Muscle layer of duodenum (tissue), 2 donors: ENCODE measurements around the gene DUSP8.
"Not testable (repeated sequence)": the region's sequence is repeated elsewhere in the genome, so short reads cannot be mapped to it uniquely, and the experiment has no call there.

Source experiments
- H3K27ac ChIP-seq: one replicate; pipeline ENCODE4 v1.7.0; 2013; ENCODE audit warnings: mild to moderate bottlenecking, low read length
- H3K27me3 ChIP-seq: one replicate; pipeline ENCODE4 v1.7.0; 2013; ENCODE audit warnings: low read depth, mild to moderate bottlenecking, control low read depth, low read length
- H3K36me3 ChIP-seq, 2 donors: one replicate each; pipeline ENCODE4 v1.7.0; 2013; ENCODE audit warnings: low read length in 2 of 2, control low read depth in 1 of 2, mild to moderate bottlenecking in 1 of 2; ENCODE audit not compliant: insufficient read depth in 2 of 2, control insufficient read depth in 1 of 2
- H3K4me1 ChIP-seq, 2 donors: one replicate each; pipeline ENCODE4 v1.7.0; 2013; ENCODE audit warnings: low read length in 2 of 2, mild to moderate bottlenecking in 2 of 2, control low read depth in 1 of 2, moderate library complexity in 1 of 2; ENCODE audit not compliant: insufficient read depth in 2 of 2, control insufficient read depth in 1 of 2
- H3K4me3 ChIP-seq, 2 donors: one replicate each; pipeline ENCODE4 v1.7.0; 2013; ENCODE audit warnings: low read length in 2 of 2, low read depth in 1 of 2, mild to moderate bottlenecking in 1 of 2
- H3K9me3 ChIP-seq, 2 donors: one replicate each; pipeline ENCODE4 v1.7.0; 2013; ENCODE audit warnings: low read length in 2 of 2, control low read depth in 1 of 2, mild to moderate bottlenecking in 1 of 2; ENCODE audit not compliant: control insufficient read depth in 1 of 2
- donor health status: healthy.

Gene DUSP8

DNA sequence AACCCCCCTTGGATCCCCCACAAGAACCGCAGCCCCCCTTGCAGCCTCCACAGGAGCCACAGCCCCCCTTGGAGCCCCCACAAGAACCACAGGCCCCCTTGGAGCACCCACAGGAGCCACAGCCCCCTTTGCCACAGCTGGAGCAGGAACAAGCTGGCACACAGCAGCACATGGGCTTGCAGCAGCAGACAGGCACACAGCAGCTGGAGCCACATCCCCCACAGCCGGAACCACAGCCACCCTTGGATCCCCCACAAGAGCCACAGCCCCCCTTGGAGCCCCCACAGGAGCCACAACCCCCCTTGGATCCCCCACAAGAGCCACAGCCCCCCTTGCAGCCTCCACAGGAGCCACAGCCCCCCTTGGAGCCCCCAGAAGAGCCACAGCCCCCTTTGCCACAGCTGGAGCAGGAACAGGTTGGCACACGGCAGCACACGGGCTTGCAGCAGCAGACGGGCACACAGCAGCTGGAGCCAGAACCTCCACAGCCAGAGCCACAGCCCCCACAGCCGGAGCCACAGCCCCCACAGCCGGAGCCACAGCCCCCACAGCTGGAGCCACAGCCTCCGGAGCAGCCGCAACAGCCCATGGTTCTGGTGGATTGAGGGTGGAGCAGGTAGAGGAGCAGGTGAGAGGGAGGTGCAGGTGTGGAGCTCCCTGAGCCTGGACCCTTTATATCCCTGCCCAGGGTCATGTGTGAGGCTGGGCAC, 12.7 kb upstream of the DUSP8 start, which contains the start of gene KRTAP5-1:
Gene KRTAP5-1 (minus strand): TSS at position 623 of the 710 bp plus-strand sequence. CDS start 34 bp downstream, at position 589.
- H3K4me1 ChIP-seq, H3K36me3 ChIP-seq, H3K4me3 ChIP-seq, H3K27ac ChIP-seq, H3K27me3 ChIP-seq, H3K9me3 ChIP-seq: not testable (repeated sequence)

- not testable (repeated sequence) for H3K9me3 ChIP-seq, H3K27me3 ChIP-seq, H3K27ac ChIP-seq, H3K4me1 ChIP-seq, H3K36me3 ChIP-seq, H3K4me3 ChIP-seq
These were observed 10.8 kb upstream of the DUSP8 start for GRCh38 chr11:1582909-1583308.

GRCh38 chr11:1581976-1582375, 9.9 kb upstream of the DUSP8 start:
- Histone ChIP-seq H3K27ac (no peak overlapping the region), H3K36me3 (no peaks in the 10 kb centered on the region), H3K9me3 (peaks cover 0 to 5% of the 10 kb centered on the region in 2 donors), H3K4me3 (no peak overlapping the region), H3K4me1 (no peaks in the 10 kb centered on the region), H3K27me3 (no peaks in the 10 kb centered on the region)

DNA sequence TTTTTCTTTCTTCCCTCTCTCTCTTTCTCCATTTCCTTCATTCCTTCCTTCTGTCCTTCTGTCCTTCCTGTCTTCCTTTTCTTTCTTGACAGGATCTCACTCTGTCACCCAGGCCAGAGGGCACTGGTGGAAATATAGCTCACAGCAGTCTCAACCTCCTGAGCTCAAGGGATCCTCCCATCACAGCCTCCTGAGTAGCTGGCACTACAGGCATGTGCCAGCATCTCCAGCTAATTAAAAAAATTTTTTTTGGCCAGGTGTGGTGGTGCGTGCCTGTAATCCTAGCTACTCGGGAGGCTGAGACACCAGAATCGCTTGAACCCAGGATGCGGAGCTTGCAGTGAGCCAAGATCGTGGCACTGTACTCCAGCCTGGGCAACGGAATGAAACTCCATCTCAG, 4.8 kb upstream of the DUSP8 start:
- Histone ChIP-seq H3K36me3 (no peaks in the 10 kb centered on the region), H3K4me3 (no peak overlapping the region), H3K9me3 (peaks cover 0 to 5% of the 10 kb centered on the region in 2 donors), H3K4me1 (peaks cover 0 to 21% of the 10 kb centered on the region in 2 donors), H3K27ac (no peak overlapping the region), H3K27me3 (no peaks in the 10 kb centered on the region)

GRCh38 chr11:1575756-1576155, 3.7 kb upstream of the DUSP8 start:
- H3K4me1 ChIP-seq = peaks cover 0 to 26% of the 10 kb centered on the region in 2 donors
- H3K27me3 ChIP-seq = not testable (repeated sequence)

GRCh38 chr11:1574933-1575242, 2.8 kb upstream of the DUSP8 start:
- peaks cover 0 to 34% of the 10 kb centered on the region in 2 donors for H3K4me1 ChIP-seq
- no peaks in the 10 kb centered on the region for H3K36me3 ChIP-seq
- H3K27ac ChIP-seq = no peak overlapping the region
- peaks cover 0 to 5% of the 10 kb centered on the region in 2 donors for H3K9me3 ChIP-seq
- no peak overlapping the region for H3K4me3 ChIP-seq
- no peaks in the 10 kb centered on the region for H3K27me3 ChIP-seq

More at GRCh38 chr11:1575756-1576155, 3.7 kb upstream of the DUSP8 start:
- H3K36me3 ChIP-seq, H3K9me3 ChIP-seq, H3K4me3 ChIP-seq, H3K27ac ChIP-seq: not testable (repeated sequence)

DNA sequence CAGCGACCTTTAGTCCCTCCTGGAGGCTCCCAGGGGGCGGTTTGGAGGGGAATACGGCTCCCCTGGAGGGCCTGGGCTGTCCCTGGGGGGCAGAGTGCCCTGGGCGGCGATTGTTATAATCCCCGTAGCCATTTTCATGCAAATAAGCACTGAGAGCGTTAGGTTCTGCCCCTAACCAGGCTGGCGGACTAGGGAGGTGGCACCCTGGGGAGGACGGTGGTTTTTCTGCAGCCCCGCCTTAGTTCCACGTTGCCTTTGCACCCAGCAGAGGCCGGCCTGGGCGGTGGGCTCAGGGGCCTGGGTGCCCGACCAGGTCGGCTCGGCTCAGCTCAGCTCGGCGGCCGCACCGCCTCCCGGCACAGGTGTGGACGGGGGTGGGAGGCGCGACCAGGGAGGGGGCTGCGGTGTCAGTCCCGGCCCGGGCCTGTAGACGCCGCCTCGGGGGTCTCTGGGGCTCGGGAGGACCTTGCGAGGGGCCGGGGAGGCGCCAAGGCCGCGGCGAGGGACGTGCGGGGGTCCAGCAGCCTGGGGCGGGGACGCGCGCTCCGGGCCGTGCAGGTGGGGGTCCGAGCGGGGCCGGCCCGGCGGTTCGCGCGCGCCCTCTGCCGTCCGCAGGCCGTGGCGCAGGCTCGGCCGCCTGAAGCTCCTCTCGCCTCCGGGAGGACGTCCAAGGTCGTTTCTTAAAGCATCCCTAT, 2.3 kb upstream of the DUSP8 start:
- Histone ChIP-seq H3K4me1 (peaks cover 0 to 39% of the 10 kb centered on the region in 2 donors), H3K36me3 (no peaks in the 10 kb centered on the region), H3K9me3 (peaks cover 0 to 5% of the 10 kb centered on the region in 2 donors), H3K27me3 (no peaks in the 10 kb centered on the region), H3K27ac (no peak overlapping the region), H3K4me3 (peak overlapping the region in 1 of 2 donors; percentile 55)

- H3K36me3 ChIP-seq = no peaks in the 10 kb centered on the region
- H3K4me3 ChIP-seq = peak overlapping the region in 1 of 2 donors; percentile 55
- peaks cover 0 to 42% of the 10 kb centered on the region in 2 donors for H3K4me1 ChIP-seq
- no peaks in the 10 kb centered on the region for H3K27me3 ChIP-seq
- H3K27ac ChIP-seq = peak overlapping the region; percentile 14
- H3K9me3 ChIP-seq = peaks cover 0 to 5% of the 10 kb centered on the region in 2 donors
These were observed 1.8 kb upstream of the DUSP8 start for GRCh38 chr11:1573903-1574237.

DNA sequence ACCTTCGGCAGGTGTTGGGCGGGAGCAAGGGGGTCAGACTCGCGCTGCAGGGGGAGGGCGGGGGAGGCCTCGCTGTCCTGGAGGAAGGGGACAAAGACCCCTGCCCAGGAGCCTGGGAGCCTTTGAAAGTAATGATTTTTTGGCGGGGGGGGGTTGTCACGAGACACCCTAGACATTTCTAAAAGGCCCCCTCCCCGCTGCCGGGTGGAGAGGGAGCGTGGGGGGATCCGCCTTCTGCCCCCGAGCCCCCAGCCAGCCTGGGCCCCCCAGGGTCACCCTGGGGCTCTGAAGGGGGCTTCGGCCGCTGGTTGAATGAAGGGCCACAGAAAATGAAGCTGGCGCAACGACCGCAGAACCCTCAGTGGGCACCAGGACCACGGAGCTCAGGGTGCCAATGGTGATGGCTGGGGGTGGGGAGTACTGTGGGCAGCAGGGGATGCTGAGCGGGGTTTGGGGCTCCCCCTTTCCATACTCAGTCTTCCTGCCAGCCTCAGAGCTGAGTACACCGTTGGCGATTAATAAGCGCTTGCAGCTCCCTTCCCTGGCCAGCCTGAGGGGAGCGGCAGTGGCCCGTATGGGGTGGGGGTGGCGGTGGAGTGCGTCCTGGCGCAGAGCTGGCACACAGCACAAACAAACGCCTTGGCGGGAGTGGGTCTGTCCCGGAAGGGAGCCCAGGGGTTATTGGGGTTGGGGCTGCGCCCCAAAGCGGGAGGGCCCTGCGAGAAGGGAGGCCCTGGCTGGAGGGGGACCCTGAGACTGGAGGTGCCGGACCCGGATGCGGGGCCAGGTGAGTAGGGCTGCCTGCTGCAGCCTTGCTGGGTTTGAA, 1.2 kb upstream of the DUSP8 start:
- peaks cover 0 to 2% of the 10 kb centered on the region in 2 donors for H3K9me3 ChIP-seq
- no peaks in the 10 kb centered on the region for H3K36me3 ChIP-seq
- H3K27me3 ChIP-seq = no peaks in the 10 kb centered on the region
- peak overlapping the region; percentile 14 for H3K27ac ChIP-seq
- H3K4me3 ChIP-seq = peak overlapping the region; percentile 21 to 55
- peaks cover 0 to 48% of the 10 kb centered on the region in 2 donors for H3K4me1 ChIP-seq

GRCh38 chr11:1571760-1572196, 293 bp downstream of the DUSP8 start:
- Histone ChIP-seq H3K36me3 (no peaks in the 10 kb centered on the region), H3K4me3 (peak overlapping the region in 1 of 2 donors; percentile 78), H3K27me3 (no peaks in the 10 kb centered on the region), H3K4me1 (peaks cover 2 to 62% of the 10 kb centered on the region in 2 donors), H3K9me3 (no peaks in the 10 kb centered on the region), H3K27ac (no peak overlapping the region)
